ENCODE measurements around the gene FAM193A.
"Not testable (repeated sequence)": the region's sequence is repeated elsewhere in the genome, so short reads cannot be mapped to it uniquely, and the experiment has no call there.

Gene FAM193A

GRCh38 chr4:2767046-2767704 lies 230.7 kb downstream of the FAM193A start:
- no peak for DNase-seq (ENCODE audit: low read depth in 4 of 4, low spot score in 1 of 4)

- no peak for DNase-seq (ENCODE audit: low read depth in 4 of 4, low spot score in 1 of 4)
Measured at GRCh38 chr4:2767705-2768074, 231.2 kb downstream of the FAM193A start.

- no peak for DNase-seq (ENCODE audit: low read depth in 4 of 4, low spot score in 1 of 4)
Measured at GRCh38 chr4:2768124-2768523, 231.7 kb downstream of the FAM193A start.

GRCh38 chr4:2768921-2769336 lies 232.5 kb downstream of the FAM193A start:
- DNase-seq (ENCODE audit: low read depth in 4 of 4, low spot score in 1 of 4) = no peak

GRCh38 chr4:2771264-2771663 lies 234.8 kb downstream of the FAM193A start:
- no peak for DNase-seq (ENCODE audit: low read depth in 4 of 4, low spot score in 1 of 4)

- DNase-seq (ENCODE audit: low read depth in 4 of 4, low spot score in 1 of 4) = not testable (repeated sequence)
Measured at GRCh38 chr4:2780643-2781042, 244.2 kb downstream of the FAM193A start.

- no peak for DNase-seq (ENCODE audit: low read depth in 4 of 4, low spot score in 1 of 4)
Measured at GRCh38 chr4:2781911-2782310, 245.5 kb downstream of the FAM193A start.
